IMR-90 (cell line): ENCODE data around the gene CPT1A. TPM values are rescaled to one million over a fixed set of nuclear protein-coding genes. Genes with fewer than 3 reads are reported as not detected.

Experiments used
- ATAC-seq: fragments of 200-7000 bp; cut with Tn5 transposase; 2 replicates; pipeline ENCODE4 v1.9.1; 2020; ENCODE audit warnings: low read depth, mild to moderate bottlenecking, moderate library complexity
- BruUV-seq: library from RNA; stranded (reverse); fragments of 400-500 nt; replicated peaks from 2 replicates; lab custom pipeline; 2021; lab: Mats Ljungman, UMichigan
- CTCF ChIA-PET: fragments of 300-600 bp; formaldehyde crosslinking; extraction: SDS; loops from one replicate; lab custom pipeline; 2021; ENCODE audit warnings: antibody characterized with exemption; lab: Yijun Ruan, JAX
- POLR2A ChIA-PET: fragments of 300-600 bp; sonication (Branson Sonifier 250); formaldehyde crosslinking; loops from one replicate; lab custom pipeline; 2022; ENCODE audit warnings: antibody characterized with exemption; ENCODE audit not compliant: unreplicated experiment; lab: Charles Lee
- DNase-seq: peaks from one replicate; pipeline ENCODE4 v3.0.0; 2013
- H2AFZ ChIP-seq: replicated peaks from 2 replicates; pipeline ENCODE3; 2013; ENCODE audit warnings: low read length, mild to moderate bottlenecking; ENCODE audit not compliant: poor library complexity
- H2AK5ac ChIP-seq: 2 replicates; pipeline ENCODE4 v1.6.1; 2013; ENCODE audit warnings: low read depth, low read length, inconsistent platforms
- H2AK9ac ChIP-seq: replicated peaks from 2 replicates; pipeline ENCODE3; 2013; ENCODE audit warnings: mild to moderate bottlenecking, low read depth, low read length, moderate library complexity; ENCODE audit not compliant: poor library complexity
- H2BK120ac ChIP-seq: 2 replicates; pipeline ENCODE4 v1.6.1; 2013; ENCODE audit warnings: low read depth, low read length, inconsistent platforms
- H2BK15ac ChIP-seq: 3 replicates; pipeline ENCODE4 v1.6.1; 2013; ENCODE audit warnings: low read depth, low read length, inconsistent platforms
- H2BK20ac ChIP-seq: 2 replicates; pipeline ENCODE4 v1.6.1; 2013; ENCODE audit warnings: low read depth, mild to moderate bottlenecking, inconsistent platforms, low read length, moderate library complexity
- H2BK5ac ChIP-seq: 2 replicates; pipeline ENCODE4 v1.6.1; 2013; ENCODE audit warnings: mild to moderate bottlenecking, low read depth, low read length, inconsistent platforms; ENCODE audit not compliant: poor library complexity, severe bottlenecking
- H3K14ac ChIP-seq: replicated peaks from 2 replicates; pipeline ENCODE4 v1.6.1; 2013; ENCODE audit warnings: low read depth, low read length, inconsistent platforms
- H3K18ac ChIP-seq: 2 replicates; pipeline ENCODE4 v1.6.1; 2013; ENCODE audit warnings: low read depth, low read length, control low read depth
- H3K23ac ChIP-seq: 2 replicates; pipeline ENCODE4 v1.6.1; 2013; ENCODE audit warnings: low read depth, low read length, inconsistent platforms
- H3K27ac ChIP-seq: 2 replicates; pipeline ENCODE4 v1.5.1; 2013; ENCODE audit warnings: mild to moderate bottlenecking, control low read depth, low read length; ENCODE audit not compliant: insufficient read depth
- H3K27me3 ChIP-seq: 2 replicates; pipeline ENCODE4 v1.6.1; 2013; ENCODE audit warnings: low read length; ENCODE audit not compliant: control insufficient read depth, insufficient read depth
- H3K36me3 ChIP-seq: 2 replicates; pipeline ENCODE4 v1.6.1; 2013; ENCODE audit warnings: low read length, mixed read lengths; ENCODE audit not compliant: control insufficient read depth, insufficient read depth
- H3K4ac ChIP-seq: 2 replicates; pipeline ENCODE4 v1.6.1; 2013; ENCODE audit warnings: low read depth, low read length, inconsistent platforms
- H3K4me1 ChIP-seq: 2 replicates; pipeline ENCODE4 v1.6.1; 2013; ENCODE audit warnings: low read length, mixed read lengths; ENCODE audit not compliant: control insufficient read depth, insufficient read depth
- H3K4me2 ChIP-seq: 2 replicates; pipeline ENCODE4 v1.6.1; 2013; ENCODE audit warnings: low read depth, mild to moderate bottlenecking, control low read depth, low read length, moderate library complexity
- H3K4me3 ChIP-seq: 2 replicates; pipeline ENCODE4 v1.5.1; 2013; ENCODE audit warnings: low read depth, mild to moderate bottlenecking, control low read depth, low read length, moderate library complexity; ENCODE audit not compliant: insufficient read depth
- H3K56ac ChIP-seq: 2 replicates; pipeline ENCODE4 v1.6.1; 2013; ENCODE audit warnings: low read length, inconsistent platforms; ENCODE audit not compliant: insufficient read depth; ENCODE audit errors: extremely low read depth
- H3K79me1 ChIP-seq, 2 experiments: 2 replicates each; pipeline ENCODE4 v1.6.1; 2013; ENCODE audit warnings: low read length in 2 of 2, inconsistent platforms in 1 of 2, low read depth in 1 of 2
- H3K9ac ChIP-seq: 2 replicates; pipeline ENCODE4 v1.6.1; 2013; ENCODE audit warnings: low read depth, low read length, control low read depth
- H3K9me1 ChIP-seq: 2 replicates; pipeline ENCODE4 v1.6.1; 2013; ENCODE audit warnings: low read length, inconsistent platforms; ENCODE audit not compliant: insufficient read depth
- H3K9me3 ChIP-seq: 2 replicates; pipeline ENCODE4 v1.6.1; 2013; ENCODE audit warnings: low read length; ENCODE audit not compliant: control insufficient read depth, insufficient read depth
- H4K20me1 ChIP-seq: 2 replicates; pipeline ENCODE4 v1.6.1; 2013; ENCODE audit warnings: low read length, inconsistent platforms; ENCODE audit not compliant: insufficient read depth
- H4K5ac ChIP-seq: 2 replicates; pipeline ENCODE4 v1.6.1; 2013; ENCODE audit warnings: mild to moderate bottlenecking, low read depth, low read length, control low read depth
- H4K8ac ChIP-seq, 2 experiments: 2 replicates each; pipeline ENCODE4 v1.6.1; 2013; ENCODE audit warnings: low read depth in 2 of 2, low read length in 2 of 2, control low read depth in 1 of 2, inconsistent platforms in 1 of 2
- H4K91ac ChIP-seq: 2 replicates; pipeline ENCODE4 v1.6.1; 2013; ENCODE audit warnings: low read depth, low read length, inconsistent platforms; ENCODE audit not compliant: insufficient read depth
- CTCF ChIP-seq: conservative IDR thresholded peaks from 2 replicates; pipeline ENCODE4 v1.5.1; 2012; ENCODE audit warnings: mild to moderate bottlenecking, low read depth, low read length, improper control_type of control experiment
- ELK1 ChIP-seq: fragments of 150-350 bp; IDR thresholded peaks from 2 replicates; pipeline ENCODE4 v1.6.1; 2016; ENCODE audit warnings: low read depth, mild to moderate bottlenecking, low read length, moderate library complexity, borderline replicate concordance
- MAFK ChIP-seq: IDR thresholded peaks from 2 replicates; pipeline ENCODE4 v1.6.1; 2012; ENCODE audit warnings: low read depth, low read length, improper control_type of control experiment
- MXI1 ChIP-seq: IDR thresholded peaks from 2 replicates; pipeline ENCODE4 v1.6.1; 2012; ENCODE audit warnings: low read depth, mild to moderate bottlenecking, low read length, moderate library complexity, borderline replicate concordance
- POLR2A ChIP-seq: IDR thresholded peaks from 2 replicates; pipeline ENCODE4 v1.6.1; 2012; ENCODE audit warnings: mild to moderate bottlenecking, low read depth, low read length
- RAD21 ChIP-seq: IDR thresholded peaks from 2 replicates; pipeline ENCODE4 v1.6.1; 2012; ENCODE audit warnings: low read length, improper control_type of control experiment
- RFX5 ChIP-seq: IDR thresholded peaks from 2 replicates; pipeline ENCODE4 v1.8.0; 2012; ENCODE audit warnings: low read depth, mild to moderate bottlenecking, low read length, moderate library complexity
- WGBS, 2 experiments: methylation state at CpG; one replicate each; pipeline versions ENCODE4 v1.1.5 to v1.1.7; 2013; ENCODE audit warnings: missing lambda C conversion rate in 2 of 2; ENCODE audit not compliant: insufficient read length in 1 of 2; ENCODE audit errors: extremely low coverage in 2 of 2; 5-methylcytosine and 5-hydroxymethylcytosine counted together
- dilution Hi-C: fragments of 300-500 bp; cut with HindIII; formaldehyde crosslinking; loops from one replicate; pipeline ENCODE4 v1.14.3; 2018; ENCODE audit warnings: low sequenced_read_pairs; ENCODE audit not compliant: unreplicated experiment
- in situ Hi-C: fragments of 300-500 bp; cut with MboI; formaldehyde crosslinking; loops from 3 replicates; pipeline ENCODE4 v1.14.3; 2019; ENCODE audit warnings: low sequenced_read_pairs, inconsistent platforms, mixed read lengths
- intact Hi-C: fragments of 100-400 bp; cut with micrococcal nuclease; formaldehyde crosslinking; loops from 2 replicates; pipeline ENCODE4 v1.10.0; 2022
- polyA plus RNA-seq, 3 experiments: library from polyadenylated mRNA; depleted of rRNA; stranded (reverse); fragments of >200 nt; gene quantifications; 2 replicates each; pipeline ENCODE4 v1.2.3, GENCODE V29; 2012; ENCODE audit warnings: low replicate concordance in 1 of 3
- total RNA-seq: library from RNA; depleted of rRNA; stranded (reverse); fragments of >200 nt; gene quantifications from 2 replicates; pipeline ENCODE4 v1.2.3, GENCODE V29; 2012

Gene CPT1A
- total and polyA plus RNA-seq, 2 of the 4 experiments (the other 2 are of a cell fraction): 15.4 to 21.3 TPM

GRCh38 chr11:68852628-68853027 lies 10.9 kb upstream of the CPT1A start:
- H3K18ac ChIP-seq: no peak overlapping the region
- no TSS peak for BruUV-seq
- no peak for TF ChIP-seq RAD21
- no peak for TF ChIP-seq MXI1
- TF ChIP-seq ELK1: no peak
- TF ChIP-seq POLR2A: no peak
- TF ChIP-seq RFX5: no peak
- no peak for TF ChIP-seq MAFK
- no peak for TF ChIP-seq CTCF
- H3K4ac ChIP-seq: no peak overlapping the region
- H2BK5ac ChIP-seq: no peak overlapping the region
- in situ Hi-C loops (no loop called here), intact Hi-C loops (no loop called here), dilution Hi-C loops (no loop called here)
- no peak overlapping the region for H2AK9ac ChIP-seq
- no peaks in the 10 kb centered on the region; the same call in 1 of the 2 replicates for H3K9me3 ChIP-seq
- H3K56ac ChIP-seq: no peak overlapping the region
- no peaks in the 10 kb centered on the region for H3K79me1 ChIP-seq
- no peak for ATAC-seq
- H4K91ac ChIP-seq: no peak overlapping the region
- no peak overlapping the region for H2BK120ac ChIP-seq
- no peak for DNase-seq
- no peak overlapping the region for H3K4me3 ChIP-seq
- no peak overlapping the region for H3K14ac ChIP-seq
- no peak overlapping the region for H3K4me2 ChIP-seq
- H3K4me1 ChIP-seq: peaks cover 2% of the 10 kb centered on the region; the same call in 1 of the 2 replicates
- 51% methylated on average over 5 of the region's 8 CpGs; no CpG with 5 or more reads in 1 of the 2 experiments for WGBS, 2 experiments
- H2BK20ac ChIP-seq: no peak overlapping the region
- ChIA-PET CTCF (no interaction called here), POLR2A (no interaction called here)
- H3K36me3 ChIP-seq: no peaks in the 10 kb centered on the region
- H3K9me1 ChIP-seq: no peaks in the 10 kb centered on the region
- no peak overlapping the region for H4K5ac ChIP-seq
- H3K9ac ChIP-seq: no peak overlapping the region
- H2AFZ ChIP-seq: no peak overlapping the region
- no peaks in the 10 kb centered on the region for H4K20me1 ChIP-seq
- H3K27me3 ChIP-seq: peaks cover 35% of the 10 kb centered on the region
- H2AK5ac ChIP-seq: no peak overlapping the region
- H4K8ac ChIP-seq: no peak overlapping the region
- no peak overlapping the region for H2BK15ac ChIP-seq
- no peak overlapping the region for H3K27ac ChIP-seq
- H3K23ac ChIP-seq: no peak overlapping the region
